Mesothelial cell of epicardium (in vitro differentiated cells): Measurements from ENCODE around the gene SAAL1. TPM values are rescaled to one million over a fixed set of nuclear protein-coding genes. Genes with fewer than 3 reads are reported as not detected.

Source experiments
- DNase-seq, 2 experiments: peaks; one replicate each; pipeline ENCODE4 v3.0.0; 2021; ENCODE audit warnings: low spot score in 2 of 2; ENCODE audit not compliant: unreplicated experiment in 2 of 2
- H3K27ac Mint-ChIP-seq: 2 replicates; pipeline ENCODE4 v1.8.0; 2021; ENCODE audit warnings: mixed read lengths
- H3K27me3 Mint-ChIP-seq: 2 replicates; pipeline ENCODE4 v1.8.0; 2021; ENCODE audit warnings: low read depth, mixed read lengths
- H3K36me3 Mint-ChIP-seq: 2 replicates; pipeline ENCODE4 v1.8.0; 2021; ENCODE audit warnings: mixed read lengths
- H3K4me1 Mint-ChIP-seq: 2 replicates; pipeline ENCODE4 v1.8.0; 2021; ENCODE audit warnings: mixed read lengths
- H3K4me3 Mint-ChIP-seq: 2 replicates; pipeline ENCODE4 v1.8.0; 2021; ENCODE audit warnings: mild to moderate bottlenecking, moderate library complexity, mixed read lengths
- H3K9me3 Mint-ChIP-seq: 2 replicates; pipeline ENCODE4 v1.8.0; 2021; ENCODE audit warnings: mixed read lengths
- CTCF ChIP-seq: fragments of 200-600 bp; sonication (generic); IDR thresholded peaks from one replicate; pipeline ENCODE4 v1.5.0; 2021; ENCODE audit warnings: antibody characterized with exemption; ENCODE audit not compliant: unreplicated experiment
- total RNA-seq: library from RNA; stranded (reverse); gene quantifications from 3 replicates; pipeline ENCODE4 v1.2.1, GENCODE V29; 2021

The SAAL1 gene
- total RNA-seq, 1 donor from 2014 or later: 28.5 TPM

GRCh38 chr11:18036456-18036855 lies 69.4 kb downstream of the SAAL1 start:
- peaks cover 48% of the 10 kb centered on the region for H3K27me3 Mint-ChIP-seq
- DNase-seq: no peak
- no peaks in the 10 kb centered on the region for H3K4me1 Mint-ChIP-seq
- no peak overlapping the region for H3K27ac Mint-ChIP-seq
- no peak overlapping the region for H3K4me3 Mint-ChIP-seq
- no peaks in the 10 kb centered on the region for H3K36me3 Mint-ChIP-seq
- no peaks in the 10 kb centered on the region for H3K9me3 Mint-ChIP-seq
- TF ChIP-seq CTCF: no peak

Other genes starting within 250 kb of the SAAL1 start
- gene SERGEF, start 93.0 kb downstream of the SAAL1 start, total RNA-seq: 19.8 to 24.3 TPM (median 21.0 TPM) in 3 replicates
- 0.54 to 1.4 TPM (median 0.54 TPM) in 3 replicates for gene TPH1, start 59.8 kb downstream of the SAAL1 start, total RNA-seq
- gene MRGPRX3, start 26.5 kb upstream of the SAAL1 start, total RNA-seq: not detected in 3 replicates
- not detected in 3 replicates for gene MRGPRX4, start 66.8 kb upstream of the SAAL1 start, total RNA-seq
- not detected in 3 replicates for gene SAA4, start 130.7 kb upstream of the SAAL1 start, total RNA-seq
- gene SAA2, start 142.6 kb upstream of the SAAL1 start, total RNA-seq: not detected in 3 replicates
- not detected in 3 replicates for gene SAA1, start 160.2 kb upstream of the SAAL1 start, total RNA-seq
- gene HPS5, start 216.1 kb upstream of the SAAL1 start, total RNA-seq: 19.6 to 21.5 TPM (median 21.4 TPM) in 3 replicates
- 45.9 to 47.8 TPM (median 46.2 TPM) in 3 replicates for gene GTF2H1, start 216.5 kb upstream of the SAAL1 start, total RNA-seq